ENCODE results near the gene SCART1. TPM values are rescaled to one million over a fixed set of nuclear protein-coding genes. Genes with fewer than 3 reads are reported as not detected.
"Not testable (repeated sequence)": the region's sequence is repeated elsewhere in the genome, so short reads cannot be mapped to it uniquely, and the experiment has no call there.

Gene SCART1
- total RNA-seq, 2 donors from 2014 or later = 10.6 to 12.1 TPM

DNA sequence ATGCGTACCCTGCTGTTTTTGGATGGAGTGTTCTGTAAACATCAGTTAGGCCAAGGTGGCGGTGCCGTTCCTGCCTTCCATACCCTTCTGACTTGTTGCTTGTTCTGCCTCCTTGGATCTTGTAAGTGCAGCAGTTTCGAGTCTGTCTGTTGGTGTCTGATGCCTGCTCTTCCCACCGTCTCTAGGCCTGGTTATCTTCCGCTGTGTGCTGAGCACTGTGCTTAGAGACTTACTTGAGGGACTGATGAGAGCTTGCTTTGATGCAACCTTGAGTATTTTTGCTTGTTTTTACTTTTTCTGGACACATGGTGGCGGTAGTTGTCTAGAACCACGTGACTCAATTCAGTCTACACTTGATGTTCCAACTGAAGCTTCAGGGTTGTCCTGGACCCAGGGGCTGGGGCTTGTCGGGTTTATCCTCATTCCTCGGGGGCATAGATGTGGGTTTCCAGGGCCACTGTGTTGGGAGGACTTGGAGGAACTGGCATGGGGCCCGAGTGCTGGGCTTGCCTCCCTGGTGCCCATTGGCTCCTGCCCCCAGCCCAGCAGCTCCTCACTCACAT lies 15.0 kb upstream of the SCART1 start:
- ATAC-seq (ENCODE audit: insufficient number of reproducible peaks, low FRiP score, low read depth) (no peak), DNase-seq (ENCODE audit: low spot score) (no peak)

DNA sequence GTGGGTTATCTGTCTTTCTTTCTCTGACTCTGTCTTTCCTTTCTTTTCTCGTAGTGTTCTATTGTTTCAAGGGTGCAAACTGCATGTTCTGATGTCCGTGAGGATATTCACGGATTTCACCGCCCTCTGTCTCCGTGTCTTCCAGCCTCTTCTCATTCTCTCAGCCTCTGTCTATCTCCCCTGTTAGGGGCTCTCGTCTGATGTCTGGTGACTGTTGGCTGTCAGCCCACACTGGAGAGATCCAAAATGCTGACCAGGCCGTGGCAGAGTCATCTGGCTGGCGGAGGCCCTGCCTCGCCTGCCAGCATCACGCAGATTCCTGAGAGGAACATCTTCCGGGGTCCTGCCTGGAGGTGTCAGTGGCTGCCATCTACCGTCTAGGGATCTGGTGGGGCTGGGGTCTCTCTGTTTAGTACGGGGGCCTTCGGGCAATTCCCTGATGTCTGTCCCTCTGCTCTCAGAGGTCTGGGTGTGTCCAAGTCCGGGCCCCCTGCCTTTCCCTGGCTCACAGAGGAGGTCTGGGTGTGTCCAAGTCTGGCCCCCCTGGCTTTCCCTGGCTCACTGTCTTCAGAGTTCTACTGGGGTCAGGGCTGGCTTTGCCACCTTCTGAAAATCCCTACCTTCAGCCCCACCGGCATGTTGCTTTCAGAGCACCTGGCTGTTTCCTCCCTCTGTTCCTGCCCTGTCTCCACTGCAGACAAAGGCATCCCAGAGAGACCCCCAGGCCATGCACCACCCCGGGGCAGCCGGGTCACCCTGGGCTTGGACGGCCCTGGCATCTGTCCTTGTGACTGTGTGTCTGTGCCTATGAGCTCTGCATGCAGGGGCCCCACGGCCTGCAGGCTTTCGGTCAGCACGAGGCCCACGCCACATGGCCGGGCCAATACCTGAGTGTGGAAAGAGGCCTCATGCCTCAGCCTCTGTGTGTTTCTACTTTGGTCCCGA lies 14.0 kb upstream of the SCART1 start:
- H3K9me3 ChIP-seq = no peaks in the 10 kb centered on the region
- peaks cover 6% of the 10 kb centered on the region for H3K36me3 ChIP-seq
- TF ChIP-seq, protein P1, sequence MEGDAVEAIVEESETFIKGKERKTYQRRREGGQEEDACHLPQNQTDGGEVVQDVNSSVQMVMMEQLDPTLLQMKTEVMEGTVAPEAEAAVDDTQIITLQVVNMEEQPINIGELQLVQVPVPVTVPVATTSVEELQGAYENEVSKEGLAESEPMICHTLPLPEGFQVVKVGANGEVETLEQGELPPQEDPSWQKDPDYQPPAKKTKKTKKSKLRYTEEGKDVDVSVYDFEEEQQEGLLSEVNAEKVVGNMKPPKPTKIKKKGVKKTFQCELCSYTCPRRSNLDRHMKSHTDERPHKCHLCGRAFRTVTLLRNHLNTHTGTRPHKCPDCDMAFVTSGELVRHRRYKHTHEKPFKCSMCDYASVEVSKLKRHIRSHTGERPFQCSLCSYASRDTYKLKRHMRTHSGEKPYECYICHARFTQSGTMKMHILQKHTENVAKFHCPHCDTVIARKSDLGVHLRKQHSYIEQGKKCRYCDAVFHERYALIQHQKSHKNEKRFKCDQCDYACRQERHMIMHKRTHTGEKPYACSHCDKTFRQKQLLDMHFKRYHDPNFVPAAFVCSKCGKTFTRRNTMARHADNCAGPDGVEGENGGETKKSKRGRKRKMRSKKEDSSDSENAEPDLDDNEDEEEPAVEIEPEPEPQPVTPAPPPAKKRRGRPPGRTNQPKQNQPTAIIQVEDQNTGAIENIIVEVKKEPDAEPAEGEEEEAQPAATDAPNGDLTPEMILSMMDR (IDR thresholded peaks at IDR 0.05) = no peak
- H3K27me3 ChIP-seq (replicated peaks; ENCODE audit: insufficient read depth) = no peaks in the 10 kb centered on the region
- H3K4me1 ChIP-seq (ENCODE audit: control insufficient read depth in 1 of 2, low read depth in 2 of 2) = no peaks in the 10 kb centered on the region
- no peak for ATAC-seq (ENCODE audit: insufficient number of reproducible peaks, low FRiP score, low read depth)
- H3K27ac ChIP-seq = no peak overlapping the region
- DNase-seq (ENCODE audit: low spot score) = no peak
- no peak overlapping the region for H3K4me3 ChIP-seq

More for the DNA sequence above, 15.0 kb upstream of the SCART1 start:
- Histone ChIP-seq H3K36me3 (peaks cover 6% of the 10 kb centered on the region), H3K9me3 (no peaks in the 10 kb centered on the region), H3K4me3 (no peak overlapping the region), H3K27me3 (replicated peaks; ENCODE audit: insufficient read depth) (no peaks in the 10 kb centered on the region), H3K27ac (no peak overlapping the region), H3K4me1 (ENCODE audit: control insufficient read depth in 1 of 2, low read depth in 2 of 2) (no peaks in the 10 kb centered on the region)
- TF ChIP-seq, protein P1 (IDR thresholded peaks at IDR 0.05) = no peak

DNA sequence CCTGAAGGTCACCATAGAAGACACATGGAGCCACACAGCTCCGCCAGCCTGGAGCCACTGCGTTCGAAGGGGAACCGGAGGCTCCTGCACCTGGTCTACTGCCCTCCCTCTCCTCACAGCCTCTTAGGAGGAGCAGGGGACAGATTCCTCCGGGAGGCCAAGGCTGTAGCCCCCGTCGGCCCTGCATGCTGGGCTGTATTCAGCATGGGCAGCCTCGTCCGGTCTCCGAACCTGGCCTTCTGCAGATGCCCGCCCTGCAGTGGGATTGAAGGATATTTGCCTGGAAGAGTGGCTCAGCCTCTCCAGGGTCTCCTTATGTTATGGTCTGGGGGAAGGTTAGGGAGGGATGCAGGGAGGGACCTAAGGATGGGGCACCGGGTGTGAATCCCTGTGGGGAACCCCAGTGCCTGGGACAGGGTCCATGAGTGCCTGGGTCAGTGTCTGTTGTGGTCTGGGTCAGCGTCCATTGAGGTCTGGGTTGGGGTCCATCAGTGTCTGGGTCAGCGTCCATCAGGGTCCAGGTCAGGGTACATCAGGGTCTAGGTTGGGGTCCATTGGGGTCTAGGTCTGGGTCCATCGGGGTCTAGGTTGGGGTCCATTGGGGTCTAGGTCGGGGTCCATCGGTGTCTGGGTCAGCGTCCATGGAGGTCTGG lies 13.0 kb upstream of the SCART1 start:
- no peak overlapping the region for H3K4me3 ChIP-seq
- H3K4me1 ChIP-seq (ENCODE audit: control insufficient read depth in 1 of 2, low read depth in 2 of 2) = no peaks in the 10 kb centered on the region
- H3K27me3 ChIP-seq (replicated peaks; ENCODE audit: insufficient read depth) = no peaks in the 10 kb centered on the region
- TF ChIP-seq, protein P1 (IDR thresholded peaks at IDR 0.05) = no peak
- DNase-seq (ENCODE audit: low spot score) = no peak
- H3K36me3 ChIP-seq = peaks cover 6% of the 10 kb centered on the region
- no peaks in the 10 kb centered on the region for H3K9me3 ChIP-seq
- no peak for ATAC-seq (ENCODE audit: insufficient number of reproducible peaks, low FRiP score, low read depth)
- H3K27ac ChIP-seq = no peak overlapping the region

DNA sequence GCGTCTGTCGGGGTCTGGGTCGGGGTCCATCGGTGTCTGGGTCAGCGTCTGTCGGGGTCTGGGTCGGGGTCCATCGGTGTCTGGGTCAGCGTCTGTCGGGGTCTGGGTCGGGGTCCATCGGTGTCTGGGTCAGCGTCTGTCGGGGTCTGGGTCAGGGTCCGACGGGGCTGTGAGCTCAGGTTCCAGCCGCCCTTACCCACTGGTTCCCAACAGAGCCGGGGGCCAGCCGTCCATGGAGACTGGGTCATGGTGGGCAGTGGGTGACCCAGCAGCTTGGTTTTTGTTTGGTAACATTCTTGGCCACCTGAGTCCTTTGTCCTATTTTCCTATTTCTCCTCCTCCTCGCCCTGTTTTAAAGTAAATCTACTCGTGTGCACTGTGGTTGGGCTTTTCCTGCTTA lies 12.4 kb upstream of the SCART1 start:
- H3K4me1 ChIP-seq (ENCODE audit: control insufficient read depth in 1 of 2, low read depth in 2 of 2); H3K36me3 ChIP-seq; ATAC-seq (ENCODE audit: insufficient number of reproducible peaks, low FRiP score, low read depth); H3K4me3 ChIP-seq; H3K27ac ChIP-seq; H3K27me3 ChIP-seq (replicated peaks; ENCODE audit: insufficient read depth); H3K9me3 ChIP-seq; DNase-seq (ENCODE audit: low spot score): not testable (repeated sequence)

DNA sequence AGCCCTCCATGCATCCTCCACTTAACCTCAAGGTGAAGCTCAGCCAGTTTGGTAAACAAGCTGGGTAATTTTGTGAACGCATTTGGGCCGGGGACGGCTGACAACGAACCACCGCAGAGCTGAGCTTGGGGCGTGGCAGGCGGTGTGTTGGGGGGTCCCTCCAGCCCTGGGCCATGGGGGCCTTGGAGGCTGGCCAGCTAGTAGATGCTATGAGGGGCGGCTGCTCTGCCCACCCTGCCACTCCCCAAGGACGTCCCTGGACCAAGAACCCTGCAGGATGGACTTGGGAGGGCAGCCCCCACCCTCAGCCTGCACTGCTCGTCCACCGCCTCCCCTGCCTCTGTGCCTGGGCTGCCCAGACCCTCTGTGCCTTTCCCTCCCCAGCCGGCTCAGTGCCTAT lies 12.0 kb upstream of the SCART1 start:
- Histone ChIP-seq H3K27me3 (replicated peaks; ENCODE audit: insufficient read depth) (no peaks in the 10 kb centered on the region), H3K4me1 (ENCODE audit: control insufficient read depth in 1 of 2, low read depth in 2 of 2) (no peaks in the 10 kb centered on the region), H3K27ac (no peak overlapping the region), H3K9me3 (peaks cover 5% of the 10 kb centered on the region), H3K36me3 (peaks cover 6% of the 10 kb centered on the region), H3K4me3 (no peak overlapping the region)
- DNase-seq (ENCODE audit: low spot score) (no peak), ATAC-seq (ENCODE audit: insufficient number of reproducible peaks, low FRiP score, low read depth) (no peak)
- TF ChIP-seq, protein P1 (IDR thresholded peaks at IDR 0.05) = no peak
